HG03108 (cell line): Measurements from ENCODE around the gene ZNF74.
A peak's percentile ranks its signal among the peaks of the same experiment; 100 is the strongest.
"Not testable (repeated sequence)": the region's sequence is repeated elsewhere in the genome, so short reads cannot be mapped to it uniquely, and the experiment has no call there.

ENCODE experiments used
- ATAC-seq: cut with Tn5 transposase; IDR thresholded peaks from one replicate; pipeline ENCODE4 v1.9.1; 2021; ENCODE audit warnings: moderate library complexity; ENCODE audit not compliant: unreplicated experiment

ZNF74 gene

GRCh38 chr22:20393705-20394476, at the start of gene ZNF74:
ZNF74 (plus strand) TSS chr22:20394151; CDS start chr22:20394629, 478 bp downstream.
- peak; percentile 77 for ATAC-seq

GRCh38 chr22:20346553-20346952, 47.4 kb upstream of the ZNF74 start:
- ATAC-seq = not testable (repeated sequence)

- ATAC-seq = not testable (repeated sequence)
These were observed 41.4 kb upstream of the ZNF74 start for GRCh38 chr22:20352536-20352935.

- no peak for ATAC-seq
These were observed 39.5 kb upstream of the ZNF74 start for GRCh38 chr22:20354238-20354975.

- ATAC-seq = not testable (repeated sequence)
These were observed 37.9 kb upstream of the ZNF74 start for GRCh38 chr22:20355939-20356636.

GRCh38 chr22:20356906-20357305, 37.0 kb upstream of the ZNF74 start:
- ATAC-seq = not testable (repeated sequence)

GRCh38 chr22:20357967-20358366, 36.0 kb upstream of the ZNF74 start:
- not testable (repeated sequence) for ATAC-seq

- not testable (repeated sequence) for ATAC-seq
These were observed 35.3 kb upstream of the ZNF74 start for GRCh38 chr22:20358503-20359239.

GRCh38 chr22:20360261-20360660, 33.7 kb upstream of the ZNF74 start:
- not testable (repeated sequence) for ATAC-seq

GRCh38 chr22:20360866-20361751, 32.8 kb upstream of the ZNF74 start:
- ATAC-seq = not testable (repeated sequence)

GRCh38 chr22:20361752-20362229, 32.2 kb upstream of the ZNF74 start:
- not testable (repeated sequence) for ATAC-seq

- not testable (repeated sequence) for ATAC-seq
These were observed 31.5 kb upstream of the ZNF74 start for GRCh38 chr22:20362403-20362802.

GRCh38 chr22:20364335-20365260, 29.4 kb upstream of the ZNF74 start:
- not testable (repeated sequence) for ATAC-seq

- not testable (repeated sequence) for ATAC-seq
These were observed 27.1 kb upstream of the ZNF74 start for GRCh38 chr22:20366841-20367240.

- not testable (repeated sequence) for ATAC-seq
These were observed 25.1 kb upstream of the ZNF74 start for GRCh38 chr22:20368875-20369274.

GRCh38 chr22:20371687-20372086, 22.3 kb upstream of the ZNF74 start:
- ATAC-seq = not testable (repeated sequence)

- ATAC-seq = not testable (repeated sequence)
These were observed 21.5 kb upstream of the ZNF74 start for GRCh38 chr22:20372406-20372854.

GRCh38 chr22:20373195-20373706, 20.7 kb upstream of the ZNF74 start:
- not testable (repeated sequence) for ATAC-seq
